ENCODE measurements around the gene MRI1.

DNA sequence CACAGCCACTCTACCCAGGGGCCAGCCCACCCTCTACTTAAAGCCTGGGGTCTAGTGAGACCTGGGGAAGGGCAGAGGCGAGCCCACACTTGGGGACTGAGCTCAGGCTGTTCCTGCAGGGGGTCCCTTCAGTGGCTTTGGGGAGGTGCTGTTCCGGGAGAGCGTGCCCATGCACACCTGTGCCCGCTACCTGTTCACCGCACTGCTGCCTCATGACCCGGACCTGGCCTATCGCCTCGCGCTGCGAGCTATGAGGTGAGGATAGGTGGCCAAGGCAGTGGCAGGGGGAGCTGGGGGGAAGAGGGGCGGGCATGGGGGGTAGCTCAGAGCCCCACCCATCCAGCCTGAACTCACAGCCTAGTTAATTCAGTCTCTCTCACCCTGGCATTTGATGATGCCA is 54.9 kb downstream of the MRI1 start:
- TF ChIP-seq POLR2A (IDR thresholded peaks at IDR 0.05; ENCODE audit: low read length): no peak
- TF ChIP-seq GATA1 (IDR thresholded peaks at IDR 0.05; ENCODE audit: low read depth, low read length): no peak
